ENCODE measurements around the gene TRMT1. TPM values are rescaled to one million over a fixed set of nuclear protein-coding genes. Genes with fewer than 3 reads are reported as not detected.
A peak's percentile ranks its signal among the peaks of the same experiment; 100 is the strongest.

Gene TRMT1
- total RNA-seq, 4 donors from 2014 or later, result 31.7 to 47.9 (median 45.0) TPM

- H3K27ac ChIP-seq, result peak overlapping the region; percentile 92 to 100 (median 96)
- no peaks in the 10 kb centered on the region for H3K9me3 ChIP-seq
- peak in 1 of 2 donors; percentile 65 for DNase-seq
- peak in 1 of 2 donors; percentile 19 for ATAC-seq
- no peaks in the 10 kb centered on the region for H3K36me3 ChIP-seq
- no peaks in the 10 kb centered on the region for H3K27me3 ChIP-seq
- TF ChIP-seq POLR2A (IDR thresholded peaks at IDR 0.05), result no peak
- no peak for TF ChIP-seq CTCF (IDR thresholded peaks at IDR 0.05 in 4 of 5, conservative IDR thresholded peaks at IDR 0.05 in 1 of 5)
- no peak overlapping the region for H3K4me3 ChIP-seq
- peaks cover 89 to 99% of the 10 kb centered on the region in 2 donors for H3K4me1 ChIP-seq
- in situ Hi-C loops (cut with MboI; ENCODE audit: low sequenced_read_pairs in 4 of 4), result no loop called here
- intact Hi-C loops (cut with DNase I; ENCODE audit: low total_unique reads), result no loop called here
These were observed 49.4 kb downstream of the TRMT1 start for GRCh38 chr19:13066933-13067807.

- Histone ChIP-seq H3K36me3 (no peaks in the 10 kb centered on the region), H3K4me1 (peaks cover 93 to 98% of the 10 kb centered on the region in 2 donors), H3K27me3 (no peaks in the 10 kb centered on the region), H3K4me3 (no peak overlapping the region), H3K27ac (peak overlapping the region; percentile 92 to 100 (median 96)), H3K9me3 (no peaks in the 10 kb centered on the region)
- in situ Hi-C loops (cut with MboI; ENCODE audit: low sequenced_read_pairs in 4 of 4) (no loop called here), intact Hi-C loops (cut with DNase I; ENCODE audit: low total_unique reads) (no loop called here)
- DNase-seq, result no peak
- no peak for ATAC-seq
- TF ChIP-seq CTCF (IDR thresholded peaks at IDR 0.05 in 4 of 5, conservative IDR thresholded peaks at IDR 0.05 in 1 of 5) (no peak), POLR2A (IDR thresholded peaks at IDR 0.05) (no peak)
These were observed 50.3 kb downstream of the TRMT1 start for GRCh38 chr19:13066226-13066625.

- H3K27ac ChIP-seq, result peak overlapping the region; percentile 92 to 100 (median 96)
- no peak for TF ChIP-seq POLR2A (IDR thresholded peaks at IDR 0.05)
- no peak for TF ChIP-seq CTCF (IDR thresholded peaks at IDR 0.05 in 4 of 5, conservative IDR thresholded peaks at IDR 0.05 in 1 of 5)
- no peaks in the 10 kb centered on the region for H3K9me3 ChIP-seq
- intact Hi-C loops (cut with DNase I; ENCODE audit: low total_unique reads) (loop anchor here (5.0 kb wide), 2 partner anchors 37 to 62 kb away; no protein-coding TSS in a partner anchor), in situ Hi-C loops (cut with MboI; ENCODE audit: low sequenced_read_pairs in 4 of 4) (no loop called here)
- no peaks in the 10 kb centered on the region for H3K27me3 ChIP-seq
- peaks cover 95 to 96% of the 10 kb centered on the region in 2 donors for H3K4me1 ChIP-seq
- peak; percentile 61 to 84 for DNase-seq
- peak; percentile 43 to 55 for ATAC-seq
- H3K4me3 ChIP-seq, result peak overlapping the region in 2 of 4 donors; percentile 19 to 26
- H3K36me3 ChIP-seq, result no peaks in the 10 kb centered on the region
These were observed 52.4 kb downstream of the TRMT1 start for GRCh38 chr19:13064092-13064489.

- Histone ChIP-seq H3K27ac (peak overlapping the region; percentile 92 to 100 (median 96)), H3K4me3 (peak overlapping the region in 2 of 4 donors; percentile 19 to 26), H3K4me1 (peaks cover 95 to 96% of the 10 kb centered on the region in 2 donors), H3K36me3 (no peaks in the 10 kb centered on the region), H3K9me3 (no peaks in the 10 kb centered on the region), H3K27me3 (no peaks in the 10 kb centered on the region)
- TF ChIP-seq POLR2A (IDR thresholded peaks at IDR 0.05), result peak; percentile 54 to 70
- no peak for TF ChIP-seq CTCF (IDR thresholded peaks at IDR 0.05 in 4 of 5, conservative IDR thresholded peaks at IDR 0.05 in 1 of 5)
- DNase-seq, result peak; percentile 88 to 96
- intact Hi-C loops (cut with DNase I; ENCODE audit: low total_unique reads) (loop anchor here (5.0 kb wide), 2 partner anchors 36 to 61 kb away; no protein-coding TSS in a partner anchor), in situ Hi-C loops (cut with MboI; ENCODE audit: low sequenced_read_pairs in 4 of 4) (no loop called here)
- ATAC-seq, result peak; percentile 73
These were observed 53.0 kb downstream of the TRMT1 start for GRCh38 chr19:13063461-13064091.
